Measurements from ENCODE around the gene SLC5A9. TPM values are rescaled to one million over a fixed set of nuclear protein-coding genes. Genes with fewer than 3 reads are reported as not detected.

The SLC5A9 gene
- total and polyA plus RNA-seq, 2 experiments from 2014 or later, result 20.9 to 26.5 TPM

- Histone ChIP-seq H3K27ac (no peak overlapping the region), H4K20me1 (ENCODE audit: insufficient read depth, poor library complexity, severe bottlenecking) (no peaks in the 10 kb centered on the region), H3K4me1 (ENCODE audit: insufficient read depth) (peaks cover 10% of the 10 kb centered on the region), H3K9me3 (ENCODE audit: low read depth) (no peaks in the 10 kb centered on the region), H3K4me3 (no peak overlapping the region), H3K36me3 (replicated peaks; ENCODE audit: insufficient read depth, low read depth) (no peaks in the 10 kb centered on the region), H2AFZ (no peak overlapping the region), H3K4me2 (no peak overlapping the region), H3K79me2 (no peaks in the 10 kb centered on the region), H3K27me3 (no peaks in the 10 kb centered on the region), H3K9me2 (replicated peaks; ENCODE audit: insufficient read depth) (no peaks in the 10 kb centered on the region)
- DNase-seq (ENCODE audit: low spot score), result no peak
- WGBS (ENCODE audit: low lambda C conversion rate, missing lambda C conversion rate), result 84% methylated on average over 1 of the region's 1 CpG
- TF ChIP-seq EZH2 (IDR thresholded peaks at IDR 0.05; ENCODE audit: borderline replicate concordance), result no peak
- no peak for TF ChIP-seq EZH2phosphoT487 (IDR thresholded peaks at IDR 0.05; ENCODE audit: low read depth, severe bottlenecking, unreplicated experiment)
- no peak for TF ChIP-seq CTCF (IDR thresholded peaks at IDR 0.05; ENCODE audit: poor library complexity)
Measured at GRCh38 chr1:48217856-48218255, 4.7 kb upstream of the SLC5A9 start.

GRCh38 chr1:48219803-48220202 is 2.7 kb upstream of the SLC5A9 start:
- Histone ChIP-seq H3K9me2 (replicated peaks; ENCODE audit: insufficient read depth) (no peaks in the 10 kb centered on the region), H3K27ac (no peak overlapping the region), H3K9me3 (ENCODE audit: low read depth) (no peaks in the 10 kb centered on the region), H3K4me1 (ENCODE audit: insufficient read depth) (peaks cover 17% of the 10 kb centered on the region), H3K27me3 (no peaks in the 10 kb centered on the region), H3K36me3 (replicated peaks; ENCODE audit: insufficient read depth, low read depth) (no peaks in the 10 kb centered on the region), H2AFZ (no peak overlapping the region), H3K4me3 (no peak overlapping the region), H4K20me1 (ENCODE audit: insufficient read depth, poor library complexity, severe bottlenecking) (no peaks in the 10 kb centered on the region), H3K79me2 (peaks cover 3% of the 10 kb centered on the region), H3K4me2 (no peak overlapping the region)
- WGBS (ENCODE audit: low lambda C conversion rate, missing lambda C conversion rate), result 72% methylated on average over 2 of the region's 2 CpGs
- TF ChIP-seq EZH2phosphoT487 (IDR thresholded peaks at IDR 0.05; ENCODE audit: low read depth, severe bottlenecking, unreplicated experiment), result no peak
- DNase-seq (ENCODE audit: low spot score), result no peak

- TF ChIP-seq CTCF (IDR thresholded peaks at IDR 0.05; ENCODE audit: poor library complexity), result no peak
- TF ChIP-seq EZH2phosphoT487 (IDR thresholded peaks at IDR 0.05; ENCODE audit: low read depth, severe bottlenecking, unreplicated experiment), result no peak
- TF ChIP-seq EZH2 (IDR thresholded peaks at IDR 0.05; ENCODE audit: borderline replicate concordance), result no peak
- H3K36me3 ChIP-seq (replicated peaks; ENCODE audit: insufficient read depth, low read depth), result no peaks in the 10 kb centered on the region
- H3K27me3 ChIP-seq, result no peaks in the 10 kb centered on the region
- no peaks in the 10 kb centered on the region for H4K20me1 ChIP-seq (ENCODE audit: insufficient read depth, poor library complexity, severe bottlenecking)
- H3K9me3 ChIP-seq (ENCODE audit: low read depth), result no peaks in the 10 kb centered on the region
- peaks cover 3% of the 10 kb centered on the region for H3K79me2 ChIP-seq
- DNase-seq (ENCODE audit: low spot score), result no peak
- H3K9me2 ChIP-seq (replicated peaks; ENCODE audit: insufficient read depth), result no peaks in the 10 kb centered on the region
- no peak overlapping the region for H2AFZ ChIP-seq
- H3K4me2 ChIP-seq, result no peak overlapping the region
- H3K4me3 ChIP-seq, result no peak overlapping the region
- peaks cover 17% of the 10 kb centered on the region for H3K4me1 ChIP-seq (ENCODE audit: insufficient read depth)
- no peak overlapping the region for H3K27ac ChIP-seq
- 85% methylated on average over 3 of the region's 3 CpGs for WGBS (ENCODE audit: low lambda C conversion rate, missing lambda C conversion rate)
Measured at GRCh38 chr1:48221122-48221521, 1.4 kb upstream of the SLC5A9 start.

- Histone ChIP-seq H3K4me1 (ENCODE audit: insufficient read depth) (peaks cover 17% of the 10 kb centered on the region), H3K9me2 (replicated peaks; ENCODE audit: insufficient read depth) (no peaks in the 10 kb centered on the region), H3K79me2 (peaks cover 3% of the 10 kb centered on the region), H3K4me2 (no peak overlapping the region), H3K36me3 (replicated peaks; ENCODE audit: insufficient read depth, low read depth) (no peaks in the 10 kb centered on the region), H2AFZ (no peak overlapping the region), H3K27me3 (no peaks in the 10 kb centered on the region), H3K9me3 (ENCODE audit: low read depth) (no peaks in the 10 kb centered on the region), H3K27ac (peak overlapping the region; percentile 95), H4K20me1 (ENCODE audit: insufficient read depth, poor library complexity, severe bottlenecking) (no peaks in the 10 kb centered on the region), H3K4me3 (no peak overlapping the region)
- WGBS (ENCODE audit: low lambda C conversion rate, missing lambda C conversion rate), result 85% methylated on average over 3 of the region's 3 CpGs
- no peak for TF ChIP-seq EZH2phosphoT487 (IDR thresholded peaks at IDR 0.05; ENCODE audit: low read depth, severe bottlenecking, unreplicated experiment)
- no peak for TF ChIP-seq EZH2 (IDR thresholded peaks at IDR 0.05; ENCODE audit: borderline replicate concordance)
- TF ChIP-seq CTCF (IDR thresholded peaks at IDR 0.05; ENCODE audit: poor library complexity), result no peak
- DNase-seq (ENCODE audit: low spot score), result no peak
Measured at GRCh38 chr1:48221657-48222056, 859 bp upstream of the SLC5A9 start.

All from hepatocyte (in vitro differentiated cells).